Tibial nerve (tissue), 4 donors: ENCODE measurements around the gene SUCLG1. TPM values are rescaled to one million over a fixed set of nuclear protein-coding genes. Genes with fewer than 3 reads are reported as not detected.

Experiments
- DNase-seq, 2 donors: peaks; one replicate each; pipeline ENCODE4 v3.0.0-alpha.2; 2019; ENCODE audit warnings: low spot score in 2 of 2
- H3K27ac ChIP-seq, 4 donors: fragments of 200-600 bp; sonication (generic) in 3 of 4; one replicate each; pipeline ENCODE4 v1.5.1; 2017 to 2019; ENCODE audit warnings: mild to moderate bottlenecking in 1 of 4
- H3K27me3 ChIP-seq, 2 donors: fragments of 200-600 bp; sonication (generic) in 1 of 2; one replicate each; pipeline versions ENCODE4 v1.5.1 to v1.6.0; 2017 to 2019
- H3K36me3 ChIP-seq, 3 donors: fragments of 200-600 bp; sonication (generic); one replicate each; pipeline ENCODE4 v1.5.1; 2018 to 2019
- H3K4me1 ChIP-seq, 4 donors: fragments of 200-600 bp; sonication (generic) in 3 of 4; one replicate each; pipeline ENCODE4 v1.5.1; 2017 to 2019
- H3K4me3 ChIP-seq, 4 donors: fragments of 200-600 bp; sonication (generic) in 3 of 4; one replicate each; pipeline ENCODE4 v1.5.1; 2017 to 2019; ENCODE audit warnings: mild to moderate bottlenecking in 1 of 4, moderate library complexity in 1 of 4
- H3K9me3 ChIP-seq, 4 donors: fragments of 200-600 bp; sonication (generic) in 3 of 4; one replicate each; pipeline ENCODE4 v1.5.1; 2017 to 2019
- CTCF ChIP-seq, 5 experiments: fragments of 200-600 bp in 3 of 5; fragments of 450-650 bp in 2 of 5; sonication (generic) in 3 of 5; IDR thresholded peaks; one replicate each; pipeline ENCODE4 v1.5.1; 2016 to 2019; ENCODE audit warnings: antibody characterized with exemption in 5 of 5, mild to moderate bottlenecking in 3 of 5, moderate library complexity in 2 of 5
- EP300 ChIP-seq, 2 donors: sonication (generic); formaldehyde crosslinking; IDR thresholded peaks; one replicate each; pipeline ENCODE4 v1.6.1; 2017; ENCODE audit warnings: antibody characterized with exemption in 2 of 2, mild to moderate bottlenecking in 1 of 2
- POLR2A ChIP-seq, 2 donors: fragments of 450-650 bp; IDR thresholded peaks; one replicate each; pipeline ENCODE4 v1.6.1; 2017; ENCODE audit warnings: antibody characterized with exemption in 2 of 2, mild to moderate bottlenecking in 2 of 2, moderate library complexity in 2 of 2
- WGBS, 2 donors: methylation state at CpG; one replicate each; pipeline ENCODE4 v1.1.5; 2018; 5-methylcytosine and 5-hydroxymethylcytosine counted together
- total RNA-seq, 4 donors: library from RNA; depleted of rRNA; stranded (reverse); fragments of >200 nt; gene quantifications; one replicate each; pipeline ENCODE4 v1.1.0, GENCODE V29; 2016

Gene SUCLG1
- total RNA-seq, 4 donors from 2014 or later = 45.4 to 58.8 (median 52.1) TPM

GRCh38 chr2:84491256-84491655 lies 32.2 kb upstream of the SUCLG1 start:
- Histone ChIP-seq H3K9me3 (no peaks in the 10 kb centered on the region), H3K27me3 (no peaks in the 10 kb centered on the region), H3K4me3 (no peak overlapping the region), H3K27ac (no peak overlapping the region), H3K36me3 (no peaks in the 10 kb centered on the region), H3K4me1 (peaks cover 0 to 5% (median 0%) of the 10 kb centered on the region in 4 donors)
- 44 to 63% methylated on average over 2 of the region's 2 CpGs for WGBS, 2 donors
- no peak for DNase-seq
- no peak for TF ChIP-seq POLR2A (IDR thresholded peaks at IDR 0.05)
- TF ChIP-seq CTCF (IDR thresholded peaks at IDR 0.05) = no peak
- TF ChIP-seq EP300 (IDR thresholded peaks at IDR 0.05) = no peak

- Histone ChIP-seq H3K27ac (no peak overlapping the region), H3K36me3 (no peaks in the 10 kb centered on the region), H3K4me3 (no peak overlapping the region), H3K9me3 (no peaks in the 10 kb centered on the region), H3K4me1 (no peaks in the 10 kb centered on the region), H3K27me3 (no peaks in the 10 kb centered on the region)
- no peak for DNase-seq
- WGBS, 2 donors = 47 to 56% methylated on average over 3 of the region's 3 CpGs
- TF ChIP-seq CTCF (IDR thresholded peaks at IDR 0.05) (no peak), POLR2A (IDR thresholded peaks at IDR 0.05) (no peak), EP300 (IDR thresholded peaks at IDR 0.05) (no peak)
Measured at GRCh38 chr2:84487298-84487996, 28.4 kb upstream of the SUCLG1 start.

- TF ChIP-seq EP300 (IDR thresholded peaks at IDR 0.05) (no peak), POLR2A (IDR thresholded peaks at IDR 0.05) (no peak), CTCF (IDR thresholded peaks at IDR 0.05) (no peak)
- Histone ChIP-seq H3K4me3 (no peak overlapping the region), H3K4me1 (no peaks in the 10 kb centered on the region), H3K27ac (no peak overlapping the region), H3K9me3 (no peaks in the 10 kb centered on the region), H3K36me3 (no peaks in the 10 kb centered on the region), H3K27me3 (no peaks in the 10 kb centered on the region)
- no peak for DNase-seq
- WGBS, 2 donors = 74 to 89% methylated on average over 2 of the region's 2 CpGs
Measured at GRCh38 chr2:84486441-84487115, 27.5 kb upstream of the SUCLG1 start.

- no peaks in the 10 kb centered on the region for H3K27me3 ChIP-seq
- no peak overlapping the region for H3K27ac ChIP-seq
- peaks cover 0 to under 1% (median 0%) of the 10 kb centered on the region in 3 donors for H3K36me3 ChIP-seq
- no peak overlapping the region for H3K4me3 ChIP-seq
- no peaks in the 10 kb centered on the region for H3K4me1 ChIP-seq
- peaks cover 0 to 2% (median 0%) of the 10 kb centered on the region in 4 donors for H3K9me3 ChIP-seq
- no peak for DNase-seq
- WGBS, 2 donors = 87 to 91% methylated on average over 1 of the region's 1 CpG
- TF ChIP-seq EP300 (IDR thresholded peaks at IDR 0.05) (no peak), CTCF (IDR thresholded peaks at IDR 0.05) (no peak), POLR2A (IDR thresholded peaks at IDR 0.05) (no peak)
Measured at GRCh38 chr2:84483320-84483719, 24.2 kb upstream of the SUCLG1 start.

GRCh38 chr2:84482603-84483002 lies 23.5 kb upstream of the SUCLG1 start:
- Histone ChIP-seq H3K27me3 (no peaks in the 10 kb centered on the region), H3K27ac (no peak overlapping the region), H3K36me3 (peaks cover 0 to 5% (median 0%) of the 10 kb centered on the region in 3 donors), H3K4me3 (no peak overlapping the region), H3K9me3 (peaks cover 0 to 8% (median 2%) of the 10 kb centered on the region in 4 donors), H3K4me1 (no peaks in the 10 kb centered on the region)
- no peak for DNase-seq
- TF ChIP-seq EP300 (IDR thresholded peaks at IDR 0.05) = no peak
- TF ChIP-seq POLR2A (IDR thresholded peaks at IDR 0.05) = no peak
- no peak for TF ChIP-seq CTCF (IDR thresholded peaks at IDR 0.05)
- WGBS, 2 donors = 66 to 68% methylated on average over 3 of the region's 3 CpGs
